HG03469 (cell line): ENCODE results near the gene AMH.
"Not testable (repeated sequence)": the region's sequence is repeated elsewhere in the genome, so short reads cannot be mapped to it uniquely, and the experiment has no call there.

Experiments used
- ATAC-seq: cut with Tn5 transposase; IDR thresholded peaks from one replicate; pipeline ENCODE4 v1.9.1; 2021; ENCODE audit warnings: mild to moderate bottlenecking, moderate library complexity, moderate number of reproducible peaks; ENCODE audit not compliant: unreplicated experiment

Gene AMH

GRCh38 chr19:2249010-2249866, at the start of gene AMH:
Gene AMH, plus strand, starts transcription at chr19:2249323. Its CDS starts 10 bp downstream, at chr19:2249333.
- no peak for ATAC-seq

- no peak for ATAC-seq
These were observed 49.1 kb upstream of the AMH start for GRCh38 chr19:2199861-2200623.

GRCh38 chr19:2200624-2201294, 48.4 kb upstream of the AMH start:
- ATAC-seq: not testable (repeated sequence)

GRCh38 chr19:2201473-2202148, 47.5 kb upstream of the AMH start:
- no peak for ATAC-seq

GRCh38 chr19:2202366-2202765, 46.8 kb upstream of the AMH start:
- ATAC-seq: no peak

GRCh38 chr19:2207008-2207407, 42.1 kb upstream of the AMH start:
- ATAC-seq: no peak

- no peak for ATAC-seq
These were observed 40.9 kb upstream of the AMH start for GRCh38 chr19:2207991-2208860.

- ATAC-seq: no peak
These were observed 40.1 kb upstream of the AMH start for GRCh38 chr19:2208975-2209374.

GRCh38 chr19:2209408-2209807, 39.7 kb upstream of the AMH start:
- ATAC-seq: no peak

GRCh38 chr19:2210206-2210605, 38.9 kb upstream of the AMH start:
- no peak for ATAC-seq

GRCh38 chr19:2210987-2211740, 38.0 kb upstream of the AMH start:
- no peak for ATAC-seq

- ATAC-seq: no peak
These were observed 36.0 kb upstream of the AMH start for GRCh38 chr19:2212861-2213711.

GRCh38 chr19:2213799-2214198, 35.3 kb upstream of the AMH start:
- ATAC-seq: no peak

- no peak for ATAC-seq
These were observed 34.9 kb upstream of the AMH start for GRCh38 chr19:2214251-2214650.

- ATAC-seq: no peak
These were observed 33.8 kb upstream of the AMH start for GRCh38 chr19:2215281-2215751.

- no peak for ATAC-seq
These were observed 32.5 kb upstream of the AMH start for GRCh38 chr19:2216361-2217225.

GRCh38 chr19:2217591-2217990, 31.5 kb upstream of the AMH start:
- no peak for ATAC-seq
